ENCODE results near the gene SATB2.

Gene SATB2

DNA sequence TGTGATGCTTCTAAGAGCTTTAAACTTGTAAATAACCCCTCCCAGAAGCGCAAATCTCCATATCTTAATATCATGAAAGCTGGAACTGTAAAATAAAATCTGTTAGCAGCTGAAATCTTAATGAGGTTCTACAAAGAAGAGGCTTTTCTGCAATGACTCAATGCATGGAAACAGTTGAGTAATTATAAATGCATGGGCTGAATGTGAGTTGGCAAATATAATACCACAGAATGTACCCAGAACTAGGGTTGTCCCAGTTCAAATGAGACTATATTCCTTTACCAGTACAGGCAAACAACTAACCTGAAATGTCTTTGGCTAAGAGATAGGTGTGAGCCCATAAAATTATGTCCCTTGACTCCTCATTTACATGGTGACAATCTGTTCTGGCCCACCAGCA lies 52.9 kb downstream of the SATB2 start:
- no peak for DNase-seq

DNA sequence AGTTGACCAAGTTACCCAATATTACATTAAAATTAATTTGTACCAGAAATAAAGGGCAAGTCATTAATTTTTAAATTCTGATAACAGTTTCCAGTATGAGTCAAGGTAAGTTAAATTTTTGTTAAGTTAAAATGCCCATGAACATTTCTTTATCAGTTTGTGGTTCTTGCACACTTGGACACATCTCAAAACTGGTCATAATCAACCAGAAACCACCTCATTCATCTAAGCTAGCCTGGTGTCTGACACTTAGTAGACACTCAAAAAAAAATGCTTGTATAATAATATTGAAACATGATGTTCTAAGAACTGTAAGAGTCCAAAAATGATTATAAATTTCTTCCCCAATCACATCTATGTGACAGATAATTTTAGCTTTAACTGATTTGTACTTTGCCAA lies 62.4 kb downstream of the SATB2 start:
- no peak for DNase-seq

- no peak for DNase-seq
Measured at GRCh38 chr2:199392363-199392762, 65.4 kb downstream of the SATB2 start.

GRCh38 chr2:199388728-199389268 lies 68.9 kb downstream of the SATB2 start:
- no peak for DNase-seq

GRCh38 chr2:199384043-199384442 lies 73.7 kb downstream of the SATB2 start:
- DNase-seq, result no peak

DNA sequence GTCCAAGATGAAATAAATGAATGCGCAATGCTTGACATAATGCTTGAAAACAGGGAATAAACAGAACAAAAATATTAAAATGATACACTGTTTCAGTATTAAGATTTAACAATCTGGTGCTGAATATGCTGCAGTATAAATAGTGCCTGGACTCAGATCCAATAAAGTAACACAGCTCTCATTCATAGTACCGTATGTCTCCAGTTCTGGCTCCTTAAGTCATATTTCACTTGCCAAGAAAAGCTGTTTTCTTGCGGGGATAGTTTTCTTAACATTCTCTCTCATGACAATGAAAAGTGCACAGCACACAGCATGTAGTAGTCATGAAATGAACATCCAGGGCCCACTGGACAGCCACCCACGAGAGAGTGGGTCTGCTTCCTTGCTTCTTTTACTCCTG lies 74.7 kb downstream of the SATB2 start:
- DNase-seq, result no peak

DNA sequence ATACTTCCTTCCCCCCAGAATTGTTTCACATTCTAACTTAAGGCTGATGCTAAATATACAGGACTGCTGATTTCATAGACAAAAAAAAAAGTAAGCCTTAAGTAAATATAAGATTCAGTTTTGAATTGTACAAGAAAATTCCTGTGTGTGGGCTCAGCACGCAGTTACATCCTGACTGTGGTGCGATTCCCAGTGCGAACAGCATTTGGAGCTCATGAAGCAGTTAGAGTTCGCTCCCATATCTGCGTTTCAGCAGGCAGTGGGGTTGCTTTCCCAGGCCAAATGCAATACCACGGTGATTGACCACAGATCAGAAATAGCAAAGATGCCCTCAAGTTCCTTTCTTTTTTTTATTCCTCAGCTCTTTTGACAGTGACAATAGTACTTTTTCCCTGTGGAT lies 75.6 kb downstream of the SATB2 start:
- no peak for DNase-seq

DNA sequence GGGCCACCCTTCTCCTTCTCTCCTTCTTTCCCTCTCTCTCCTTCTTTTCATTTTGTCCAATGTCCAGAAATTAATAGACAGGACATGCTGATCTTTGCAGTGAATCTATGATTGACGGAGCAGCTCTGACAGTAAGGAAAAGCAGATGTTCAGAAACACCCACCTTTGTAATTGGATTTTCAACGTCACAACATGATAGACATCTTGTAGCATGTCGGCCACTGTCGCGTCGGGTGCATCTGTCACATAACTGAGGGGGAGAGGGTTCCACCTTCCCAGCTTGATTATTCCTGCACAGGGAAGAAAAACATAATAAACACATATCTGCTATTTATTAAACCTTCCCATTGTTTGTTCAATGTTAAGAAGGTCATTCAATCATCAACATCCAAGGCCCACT lies 76.2 kb downstream of the SATB2 start:
- no peak for DNase-seq

DNA sequence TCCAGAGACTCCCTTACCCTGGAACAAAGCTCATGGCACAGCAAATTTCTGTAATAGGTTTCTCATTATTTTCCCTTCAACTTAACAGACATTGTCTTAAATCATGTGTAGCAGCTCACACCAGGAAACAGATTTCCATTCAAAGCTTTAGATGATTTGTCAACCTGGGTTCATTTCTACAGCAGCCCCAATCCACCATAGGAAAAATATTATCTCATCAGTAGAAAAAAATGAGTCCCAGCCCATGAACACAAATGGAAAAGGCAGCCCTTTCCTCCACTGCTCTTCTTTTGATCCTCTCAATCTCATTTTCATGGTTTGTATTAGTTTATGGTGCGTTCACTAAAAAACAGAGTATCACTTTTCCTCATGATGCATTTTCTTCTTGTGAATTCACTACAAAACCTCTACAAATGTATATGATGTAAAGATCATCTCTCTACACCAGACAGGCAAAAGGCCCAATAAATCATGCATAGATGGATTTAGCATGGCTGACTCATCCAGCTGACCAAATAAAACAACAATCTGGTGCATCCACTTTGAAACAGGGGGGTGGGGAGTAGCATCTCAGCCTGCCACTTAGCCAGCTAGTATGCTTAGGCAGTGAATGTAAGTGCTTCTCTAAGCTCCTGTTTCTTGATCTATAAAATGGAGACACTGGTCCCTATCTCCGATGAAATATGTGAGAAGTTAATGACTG lies 78.6 kb downstream of the SATB2 start:
- DNase-seq, result no peak

DNA sequence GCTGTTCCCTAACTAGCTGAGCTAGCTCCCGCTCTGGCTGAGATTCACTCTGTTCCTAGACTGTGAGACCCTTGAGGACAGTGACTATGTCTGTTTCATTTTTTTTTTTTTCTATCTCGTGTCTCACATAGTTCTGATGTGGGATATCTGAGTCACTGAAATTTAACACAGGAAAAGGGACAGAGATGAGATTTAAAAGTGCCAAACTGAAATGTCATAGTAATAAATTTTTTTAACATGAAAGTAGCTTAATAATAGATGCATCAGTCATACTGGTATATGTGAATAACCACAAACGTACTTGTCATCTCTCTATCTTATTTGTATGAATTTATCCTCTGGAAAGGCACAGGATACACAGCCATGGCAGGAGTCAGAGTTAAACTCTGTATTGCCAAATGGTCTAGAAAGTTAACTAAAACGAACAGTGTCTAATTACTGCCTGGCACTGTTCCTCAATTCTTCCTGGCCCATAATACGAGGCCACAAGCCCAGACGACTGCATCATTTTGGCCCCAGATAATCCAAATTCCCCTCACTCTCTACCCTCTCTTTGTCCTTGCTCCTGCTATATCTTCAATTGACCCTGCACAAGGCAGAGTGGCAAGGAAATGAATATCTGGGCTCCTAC lies 87.5 kb downstream of the SATB2 start:
- DNase-seq, result no peak

- no peak for DNase-seq
Measured at GRCh38 chr2:199366406-199366805, 91.3 kb downstream of the SATB2 start.

DNA sequence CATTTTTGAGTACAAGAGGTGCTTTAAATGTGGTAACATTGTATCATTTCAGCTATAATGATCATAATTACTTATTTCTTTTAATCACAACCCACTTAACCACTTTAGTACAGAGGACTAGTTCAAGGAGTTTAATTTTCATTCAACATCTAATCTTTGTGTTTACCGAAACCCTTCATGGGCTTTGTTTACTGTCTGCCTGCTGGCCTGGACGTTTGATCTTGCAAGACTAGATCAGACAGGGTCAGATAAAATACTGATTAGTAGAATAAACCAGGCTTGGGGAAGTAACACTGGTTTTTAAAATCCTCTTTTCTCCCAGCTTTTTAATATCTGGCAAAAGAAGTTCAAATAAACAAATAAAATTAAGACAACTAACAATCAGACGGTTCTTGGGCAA lies 93.6 kb downstream of the SATB2 start:
- no peak for DNase-seq

- DNase-seq, result no peak
Measured at GRCh38 chr2:199356412-199356811, 101.3 kb downstream of the SATB2 start.

DNA sequence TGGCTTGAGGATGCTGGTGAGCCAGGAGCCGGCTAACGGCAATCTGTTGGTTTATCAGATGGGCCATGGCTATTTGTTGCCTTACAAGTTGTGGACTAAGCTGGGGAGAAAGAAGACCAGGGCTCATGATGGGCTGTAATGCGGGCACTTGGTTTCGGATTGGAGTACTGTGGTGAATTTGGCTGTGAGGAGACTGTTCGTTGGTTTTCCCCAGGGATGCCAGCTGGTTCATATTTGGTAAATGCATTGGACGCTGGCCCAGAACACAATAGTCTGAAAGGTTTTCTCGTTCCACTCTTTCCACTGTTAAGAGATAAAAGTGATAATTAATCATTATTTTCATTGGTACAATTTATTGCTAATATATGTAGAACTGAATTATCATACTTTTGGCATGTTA lies 108.9 kb downstream of the SATB2 start:
- no peak for DNase-seq

DNA sequence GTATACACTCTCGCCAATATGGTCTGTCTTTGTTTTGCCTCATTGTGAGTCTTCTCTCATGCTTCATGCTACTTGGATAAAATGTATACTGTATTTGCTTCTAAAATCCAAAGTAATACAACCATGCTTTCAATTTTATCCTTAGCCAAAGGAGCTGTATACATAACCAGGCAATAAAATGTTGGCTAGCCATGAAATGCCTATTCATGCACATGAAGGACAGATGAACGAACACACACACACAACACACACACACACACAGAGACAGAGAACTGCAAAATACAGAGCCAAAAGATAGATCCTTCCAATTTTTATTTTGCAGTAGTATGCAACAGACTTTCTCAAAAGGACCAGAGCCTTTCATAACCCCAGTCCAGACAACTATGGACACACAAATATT lies 113.7 kb downstream of the SATB2 start:
- DNase-seq, result no peak

DNA sequence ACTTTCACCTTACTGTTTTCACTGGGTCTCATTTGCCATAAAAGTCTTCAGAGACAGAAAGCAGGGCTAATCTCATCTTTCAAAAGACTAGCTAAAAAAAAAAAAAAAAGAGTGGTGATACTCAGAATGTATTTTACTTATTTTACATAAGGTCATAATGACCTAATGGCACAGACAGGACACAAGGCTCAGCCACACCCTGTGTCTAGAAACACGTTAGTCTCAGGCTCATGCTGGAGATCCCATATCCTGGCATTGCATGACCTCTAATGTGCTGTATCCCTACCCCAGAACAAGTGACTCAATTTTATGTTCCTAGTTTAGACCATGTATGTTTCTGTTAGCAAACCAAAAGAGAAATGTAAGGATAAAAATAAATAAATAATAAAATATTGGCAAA lies 115.4 kb downstream of the SATB2 start:
- DNase-seq, result no peak

DNA sequence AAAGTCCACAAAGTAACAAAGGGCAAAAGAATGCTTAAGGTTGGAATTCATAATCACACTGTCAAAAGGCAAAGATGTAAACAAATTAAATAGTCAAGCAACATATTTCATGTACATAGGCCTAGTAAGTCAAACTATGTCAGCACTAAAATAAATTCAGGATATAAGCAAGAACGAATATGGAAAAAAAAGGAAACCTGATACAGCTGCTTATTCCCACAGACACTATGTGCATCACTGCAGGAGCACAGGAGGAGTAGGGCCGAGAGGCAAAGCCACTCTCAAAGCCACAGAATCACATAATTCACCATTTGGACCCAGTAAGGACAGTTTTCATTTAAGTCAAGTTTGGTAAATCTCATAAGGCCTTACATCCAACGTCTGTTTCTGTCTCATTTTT lies 116.6 kb downstream of the SATB2 start:
- no peak for DNase-seq

GRCh38 chr2:199339891-199340605 lies 117.7 kb downstream of the SATB2 start:
- DNase-seq, result no peak

DNA sequence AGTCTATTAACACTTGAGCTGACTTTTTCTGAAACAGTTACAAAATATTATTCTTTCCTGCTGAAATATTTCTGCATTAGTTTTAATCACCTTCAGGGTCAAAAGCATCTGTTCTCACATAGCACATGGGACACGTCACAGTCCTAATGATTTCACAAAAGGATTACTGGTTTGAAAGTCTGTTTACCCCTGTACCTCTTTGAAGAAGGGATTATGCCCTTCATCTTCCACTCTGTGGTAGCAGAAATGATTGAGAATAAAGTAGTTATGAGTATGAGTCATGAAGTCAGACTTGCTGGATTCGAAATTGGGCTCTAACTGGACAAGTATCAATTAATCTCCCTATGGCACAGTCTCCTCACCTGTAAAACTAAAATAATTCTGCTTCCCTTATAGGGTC lies 121.2 kb downstream of the SATB2 start:
- DNase-seq, result no peak

- no peak for DNase-seq
Measured at GRCh38 chr2:199335502-199335901, 122.2 kb downstream of the SATB2 start.

DNA sequence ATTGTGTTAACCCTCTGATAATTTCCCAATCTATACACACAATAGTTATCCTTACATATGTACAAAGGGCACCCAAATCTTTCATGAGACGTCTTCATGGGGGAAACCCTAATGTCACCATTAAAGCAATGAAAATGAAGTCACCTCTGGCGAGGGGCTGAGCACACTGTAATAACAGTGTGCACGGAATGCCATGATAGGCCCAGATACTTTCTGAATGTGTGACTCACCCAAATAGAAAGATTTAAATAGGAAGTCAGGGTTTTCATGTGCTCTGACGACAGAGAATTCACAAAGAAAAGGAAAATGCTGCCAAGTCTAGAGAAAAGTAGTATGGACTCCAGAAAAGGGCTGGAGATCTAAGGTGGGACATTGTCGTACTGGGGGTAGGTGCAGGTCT lies 128.3 kb downstream of the SATB2 start:
- no peak for DNase-seq

GRCh38 chr2:199329031-199329430 lies 128.7 kb downstream of the SATB2 start:
- no peak for DNase-seq

DNA sequence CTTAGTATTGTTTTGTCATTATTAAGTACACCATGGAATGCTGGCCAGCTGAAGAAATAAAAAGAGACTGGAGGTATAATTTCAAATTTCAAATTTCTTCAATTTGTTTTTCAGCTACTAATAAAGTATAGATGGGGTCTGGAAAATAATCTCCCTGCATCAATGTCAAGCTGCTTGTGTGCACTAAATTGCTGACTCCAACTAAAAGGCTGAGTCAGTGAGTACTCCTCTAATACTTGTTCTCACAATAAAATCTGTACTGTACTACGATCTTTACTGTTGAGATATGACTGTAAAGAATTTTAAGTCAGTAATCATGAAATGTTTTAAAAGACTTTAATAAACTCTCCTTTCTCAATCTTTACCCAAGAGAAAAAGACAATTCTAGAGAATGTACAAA lies 131.9 kb downstream of the SATB2 start:
- no peak for DNase-seq

DNA sequence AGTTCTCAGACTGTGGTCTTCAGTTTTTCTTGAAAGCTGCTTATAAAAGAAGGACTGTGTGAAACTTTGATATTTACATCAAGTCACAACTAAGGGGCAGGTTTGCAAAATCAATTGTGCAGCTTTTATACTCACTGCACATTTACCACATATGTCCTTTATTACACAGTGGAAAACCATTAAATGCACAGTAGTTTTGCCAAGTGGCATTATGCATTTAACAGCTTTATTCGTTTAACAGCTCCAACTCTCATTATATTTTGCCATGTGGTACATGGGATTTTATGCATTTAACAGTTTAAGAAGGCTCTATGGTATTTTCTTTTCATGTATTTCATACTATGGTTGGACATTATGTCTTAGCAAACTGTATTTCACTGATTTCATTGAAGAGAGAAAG lies 135.6 kb downstream of the SATB2 start:
- no peak for DNase-seq
